Thyroid gland (tissue), 4 donors: Measurements from ENCODE around the gene MAFB.

Experiments used
- CTCF ChIP-seq, 6 experiments: fragments of 200-600 bp in 3 of 6; fragments of 450-650 bp in 3 of 6; sonication (generic) in 3 of 6; IDR thresholded peaks; one replicate each; pipeline ENCODE4 v1.5.1; 2016 to 2019; ENCODE audit warnings: antibody characterized with exemption in 6 of 6, mild to moderate bottlenecking in 2 of 6, inconsistent platforms in 1 of 6, moderate library complexity in 1 of 6
- POLR2A ChIP-seq, 2 donors: fragments of 450-650 bp; IDR thresholded peaks; one replicate each; pipeline ENCODE4 v1.6.1; 2017; ENCODE audit warnings: antibody characterized with exemption in 2 of 2, mild to moderate bottlenecking in 2 of 2, moderate library complexity in 1 of 2

- no peak for TF ChIP-seq CTCF (IDR thresholded peaks at IDR 0.05)
- TF ChIP-seq POLR2A (IDR thresholded peaks at IDR 0.05), result no peak
These were observed 5.2 kb downstream of the MAFB start for GRCh38 chr20:40683894-40684268.
